Ovary (tissue), 3 donors: ENCODE measurements around the gene PKMYT1.

Experiments used
- POLR2A ChIP-seq: fragments of 450-650 bp; IDR thresholded peaks from one replicate; pipeline ENCODE4 v1.6.1; 2017; ENCODE audit warnings: antibody characterized with exemption, mild to moderate bottlenecking, moderate library complexity
- TF ChIP-seq, protein P1 (sequence below), 3 donors: fragments of 450-650 bp in 2 of 3; fragments of 200-600 bp in 1 of 3; IDR thresholded peaks; one replicate each; pipeline versions ENCODE4 v1.5.1 to v1.8.0; 2016 to 2022; ENCODE audit warnings: antibody characterized with exemption in 3 of 3, mild to moderate bottlenecking in 1 of 3
- donor health status: DM: no; HTN: no; CAD: no.

DNA sequence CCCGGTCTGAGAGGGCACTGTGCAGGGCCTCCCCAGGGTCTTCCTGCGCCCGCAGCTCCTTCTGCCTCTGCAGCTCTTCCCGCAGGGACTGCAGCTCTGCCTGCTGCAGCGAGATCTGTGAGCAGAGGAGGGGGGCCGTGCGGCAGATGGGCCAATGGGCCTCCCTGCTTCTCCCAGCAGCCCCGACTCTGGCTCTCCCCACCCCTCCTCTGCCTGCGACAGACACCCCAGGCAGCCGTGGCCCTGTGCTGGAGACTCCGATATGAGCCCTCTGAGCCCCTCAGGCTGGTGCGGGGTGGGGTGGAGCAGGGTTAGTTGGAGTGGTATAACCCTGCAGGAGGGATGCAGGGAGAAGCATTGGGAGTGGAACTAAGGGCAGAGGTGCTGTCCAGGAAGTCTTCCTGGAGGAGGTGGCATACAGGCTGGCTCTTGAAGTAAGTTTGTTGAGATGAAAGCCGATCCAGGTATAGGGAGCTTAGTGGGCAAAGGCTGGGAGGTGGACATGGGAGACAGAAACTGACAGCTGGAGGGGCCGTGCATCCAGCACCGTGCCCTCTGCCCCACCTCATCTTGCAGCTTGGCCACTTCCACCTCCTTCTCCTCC lies 48.6 kb upstream of the PKMYT1 start:
- TF ChIP-seq, protein P1, sequence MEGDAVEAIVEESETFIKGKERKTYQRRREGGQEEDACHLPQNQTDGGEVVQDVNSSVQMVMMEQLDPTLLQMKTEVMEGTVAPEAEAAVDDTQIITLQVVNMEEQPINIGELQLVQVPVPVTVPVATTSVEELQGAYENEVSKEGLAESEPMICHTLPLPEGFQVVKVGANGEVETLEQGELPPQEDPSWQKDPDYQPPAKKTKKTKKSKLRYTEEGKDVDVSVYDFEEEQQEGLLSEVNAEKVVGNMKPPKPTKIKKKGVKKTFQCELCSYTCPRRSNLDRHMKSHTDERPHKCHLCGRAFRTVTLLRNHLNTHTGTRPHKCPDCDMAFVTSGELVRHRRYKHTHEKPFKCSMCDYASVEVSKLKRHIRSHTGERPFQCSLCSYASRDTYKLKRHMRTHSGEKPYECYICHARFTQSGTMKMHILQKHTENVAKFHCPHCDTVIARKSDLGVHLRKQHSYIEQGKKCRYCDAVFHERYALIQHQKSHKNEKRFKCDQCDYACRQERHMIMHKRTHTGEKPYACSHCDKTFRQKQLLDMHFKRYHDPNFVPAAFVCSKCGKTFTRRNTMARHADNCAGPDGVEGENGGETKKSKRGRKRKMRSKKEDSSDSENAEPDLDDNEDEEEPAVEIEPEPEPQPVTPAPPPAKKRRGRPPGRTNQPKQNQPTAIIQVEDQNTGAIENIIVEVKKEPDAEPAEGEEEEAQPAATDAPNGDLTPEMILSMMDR (IDR thresholded peaks at IDR 0.05), result no peak
- no peak for TF ChIP-seq POLR2A
